Right ventricle myocardium inferior (tissue), 1 donor: ENCODE measurements around the gene KLHL15. TPM values are rescaled to one million over a fixed set of nuclear protein-coding genes. Genes with fewer than 3 reads are reported as not detected.
"Not testable (repeated sequence)": the region's sequence is repeated elsewhere in the genome, so short reads cannot be mapped to it uniquely, and the experiment has no call there.

ENCODE experiments used
- ATAC-seq: fragments of 200-7000 bp; cut with Tn5 transposase; one replicate; pipeline ENCODE4 v1.9.1; 2020; ENCODE audit warnings: mild to moderate bottlenecking, moderate library complexity
- DNase-seq: peaks from one replicate; pipeline ENCODE4 v3.0.0; 2021; ENCODE audit errors: missing footprints
- intact Hi-C: fragments of 100-400 bp; cut with DNase I; formaldehyde crosslinking; loops from one replicate; pipeline ENCODE4 v1.11.0; 2022
- total RNA-seq: library from RNA; stranded (reverse); fragmentation: NEBNext Ultra II Directional; extraction: Animal tissue kit (Norgen Biotek cat#: 25700); gene quantifications from one replicate; pipeline ENCODE4 v1.2.1, GENCODE V29; 2021
- donor health status: DM: no; HTN: yes; CAD: no; lungs with severe emphysema.

KLHL15 gene
- total RNA-seq, 1 donor from 2014 or later = 6.8 TPM

DNA sequence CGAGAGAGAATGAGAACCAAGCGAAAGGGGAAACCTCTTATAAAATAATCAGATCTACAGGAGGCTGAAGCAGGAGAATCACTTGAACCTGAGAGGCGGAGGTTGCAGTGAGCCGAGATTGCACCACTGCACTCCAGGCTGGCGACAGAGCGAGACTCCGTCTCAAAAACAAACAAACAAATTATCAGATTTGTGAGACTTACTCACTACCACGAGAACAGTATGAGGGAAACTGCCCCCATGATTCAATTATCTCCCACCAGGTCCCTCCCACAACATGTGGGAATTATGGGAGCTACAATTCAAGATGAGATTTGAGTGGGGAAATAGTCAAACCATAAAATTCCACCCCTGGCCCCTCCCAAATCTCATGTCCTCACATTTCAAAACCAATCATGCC, 61.4 kb downstream of the KLHL15 start:
- ATAC-seq, intact Hi-C loops, DNase-seq: not testable (repeated sequence)

DNA sequence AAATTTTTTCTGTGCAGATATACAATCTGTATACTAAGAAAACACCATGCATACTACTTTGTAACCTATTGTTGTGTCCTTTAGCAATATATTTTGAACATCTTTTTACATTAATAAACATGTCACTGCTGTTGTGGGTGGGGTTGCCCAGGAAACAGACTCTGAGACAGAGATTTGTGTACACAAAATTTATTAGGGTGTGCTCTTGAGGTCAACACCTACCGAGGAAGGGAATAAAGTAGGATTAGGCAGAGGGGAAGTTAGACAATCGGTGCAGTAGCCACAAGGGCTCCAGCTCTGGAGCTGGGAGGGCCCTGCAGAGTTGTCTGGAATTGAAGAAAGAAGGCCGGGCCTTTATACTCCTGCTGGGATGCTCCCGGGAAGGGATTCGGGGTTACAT, 62.8 kb downstream of the KLHL15 start:
- ATAC-seq (no peak), DNase-seq (no peak)
- intact Hi-C loops = no loop called here

DNA sequence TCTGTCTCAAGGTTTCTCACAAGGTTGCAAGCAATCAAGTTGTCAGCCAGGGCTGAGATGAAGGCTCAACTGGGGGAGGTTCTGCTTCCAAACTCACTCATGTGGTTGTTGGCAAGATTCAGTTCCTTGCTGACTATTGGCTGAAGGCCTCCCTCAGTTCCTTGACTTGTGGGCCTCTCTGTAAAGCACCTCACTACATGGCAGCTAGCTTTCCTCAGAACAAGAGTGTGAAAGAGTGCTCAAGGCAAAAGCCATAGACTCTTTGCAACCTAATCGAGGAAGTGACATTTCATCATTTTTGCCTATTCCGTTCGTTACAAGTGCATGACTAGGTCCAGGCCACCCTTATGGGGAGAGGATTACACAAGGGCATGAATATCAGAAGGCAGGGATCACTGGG, 67.2 kb downstream of the KLHL15 start:
- ATAC-seq (no peak), DNase-seq (no peak)
- intact Hi-C loops = no loop called here

DNA sequence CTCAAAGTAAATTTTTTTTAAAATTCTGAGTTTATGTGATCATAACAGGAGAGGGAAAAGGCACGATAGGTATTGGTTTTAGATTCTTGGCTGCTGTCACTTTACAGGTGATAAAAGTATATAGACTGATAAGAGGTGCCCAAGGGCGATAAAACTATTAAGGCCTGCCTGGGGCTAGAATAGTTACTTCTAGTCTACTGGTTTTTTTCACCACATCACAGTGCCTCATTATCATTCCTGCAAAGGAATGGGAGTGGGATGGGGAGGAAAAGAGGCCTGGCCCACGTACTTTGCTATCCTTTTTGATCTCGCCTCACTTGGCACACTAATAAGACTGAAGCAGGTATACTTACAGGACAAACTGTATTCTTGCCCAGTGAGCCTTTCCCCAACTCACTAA, 72.6 kb downstream of the KLHL15 start:
- ATAC-seq (no peak), DNase-seq (no peak)
- intact Hi-C loops = no loop called here

DNA sequence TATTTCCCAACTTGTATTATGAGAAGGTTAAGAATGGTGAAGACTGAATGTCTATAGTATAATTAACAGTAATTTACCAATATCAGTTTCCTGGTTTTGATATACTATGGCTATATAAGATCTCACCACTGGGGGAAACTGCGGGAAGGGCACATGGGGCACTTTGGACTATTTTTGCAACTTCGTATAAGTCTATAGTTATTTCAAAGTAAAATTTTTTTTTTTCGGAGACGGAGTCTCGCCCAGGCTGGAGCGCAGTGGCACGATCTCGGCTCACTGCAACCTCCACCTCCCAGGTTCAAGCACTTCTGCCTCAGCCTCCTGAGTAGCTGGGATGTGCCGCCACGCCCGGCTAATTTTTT, 73.1 kb downstream of the KLHL15 start:
- ATAC-seq (no peak), DNase-seq (no peak)
- intact Hi-C loops = no loop called here

DNA sequence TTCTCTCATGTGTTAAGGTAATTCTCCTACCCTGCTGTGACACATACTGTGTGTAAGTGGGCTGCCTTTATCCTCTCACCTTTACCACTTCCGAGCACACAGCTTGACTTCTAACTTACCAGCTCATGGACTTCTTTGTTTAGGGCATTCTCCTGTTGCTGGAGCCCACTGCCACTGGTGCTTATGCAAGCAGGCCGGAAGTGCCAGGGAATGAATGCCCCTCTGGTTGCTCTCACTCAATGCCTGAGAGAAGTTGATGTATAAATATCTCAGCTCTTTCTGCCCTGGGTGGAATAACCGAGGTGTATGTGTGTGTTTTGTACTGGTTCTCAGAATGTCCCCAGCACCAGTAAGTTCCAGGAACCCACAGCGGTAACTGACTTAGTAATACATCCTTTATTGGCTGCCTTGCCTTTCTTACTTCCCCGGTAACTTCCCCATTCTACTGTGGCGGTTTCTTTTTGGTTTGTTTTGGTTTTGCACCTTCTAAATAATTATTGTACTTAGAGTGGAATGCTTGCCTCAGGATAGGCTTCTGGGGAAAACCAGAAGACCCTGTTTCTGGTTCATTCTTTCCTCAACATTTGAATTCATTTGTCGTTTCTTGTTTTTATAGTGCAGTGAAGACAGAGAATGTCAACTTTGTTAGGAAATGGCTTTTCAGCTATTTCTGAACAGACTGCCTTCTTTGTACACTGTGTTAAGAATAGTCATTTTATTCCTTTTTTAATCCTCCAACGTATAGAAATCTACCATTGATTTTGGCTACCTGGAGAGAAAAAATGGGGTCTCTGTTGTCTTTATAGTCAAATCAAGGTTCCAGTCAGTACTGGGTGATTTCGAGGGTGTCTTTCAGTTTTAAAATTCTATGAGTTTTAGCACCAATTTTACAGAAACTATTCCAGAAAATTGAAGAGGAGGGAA, 73.7 kb downstream of the KLHL15 start:
- DNase-seq (no peak), ATAC-seq (no peak)
- intact Hi-C loops = no loop called here

DNA sequence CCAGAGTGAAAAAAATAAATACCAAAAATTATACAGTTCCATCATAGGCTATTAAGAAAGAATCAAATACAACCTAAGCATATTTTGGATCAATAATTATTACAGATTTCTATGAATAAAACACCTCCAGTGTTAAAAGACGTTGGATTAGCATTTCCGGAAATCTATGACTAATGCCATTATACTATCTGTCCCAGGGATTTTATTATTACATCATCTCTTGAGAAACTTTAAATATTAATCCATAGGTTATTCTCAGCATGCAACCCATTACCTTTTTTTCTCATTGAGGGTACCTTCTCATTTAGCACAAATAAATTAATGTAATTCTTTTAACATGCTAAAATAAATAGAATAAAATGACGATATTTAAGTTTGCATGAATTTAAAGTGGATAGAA, 74.6 kb downstream of the KLHL15 start:
- intact Hi-C loops = no loop called here
- no peak for ATAC-seq

DNA sequence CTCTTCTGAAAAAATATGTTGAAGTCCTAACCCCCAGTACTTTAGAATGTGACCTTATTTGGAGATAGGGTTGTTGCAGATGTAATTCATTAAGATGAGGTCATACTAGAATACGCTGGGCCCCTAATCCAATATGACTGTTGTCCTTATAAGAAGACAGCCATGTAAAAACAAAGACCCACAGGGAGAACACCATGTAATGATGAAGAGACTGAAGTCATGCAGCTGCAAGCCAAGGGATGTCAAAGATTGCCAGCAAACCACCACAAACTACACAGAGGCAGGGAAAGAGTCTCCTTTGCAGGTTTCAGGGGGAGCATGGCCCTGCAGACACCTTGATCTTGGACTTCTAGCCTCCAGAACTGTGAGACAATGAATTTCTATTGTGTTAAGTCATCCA, 81.8 kb downstream of the KLHL15 start:
- intact Hi-C loops = no loop called here
- ATAC-seq (no peak), DNase-seq (no peak)

More for the DNA sequence above, 74.6 kb downstream of the KLHL15 start:
- DNase-seq = no peak

DNA sequence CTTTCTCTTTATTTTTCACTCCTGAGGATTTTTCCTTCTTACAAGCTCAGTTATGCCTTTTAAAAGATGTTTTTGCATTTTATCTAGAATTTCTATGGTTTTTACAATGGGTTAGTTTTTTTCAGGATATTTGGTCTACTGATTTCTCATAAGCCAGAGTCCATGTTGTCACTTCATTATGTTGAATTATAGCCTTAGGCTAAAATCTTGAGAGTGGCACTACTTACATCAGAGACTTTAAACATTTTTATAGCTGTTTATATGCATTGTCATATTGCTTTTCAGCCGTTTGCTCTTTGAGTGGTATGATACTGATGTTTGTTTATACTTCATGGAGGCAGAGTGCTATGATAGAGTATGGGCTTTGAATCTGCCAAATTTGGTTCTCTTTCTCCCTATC, 82.8 kb downstream of the KLHL15 start:
- intact Hi-C loops = no loop called here
- DNase-seq (no peak), ATAC-seq (no peak)

DNA sequence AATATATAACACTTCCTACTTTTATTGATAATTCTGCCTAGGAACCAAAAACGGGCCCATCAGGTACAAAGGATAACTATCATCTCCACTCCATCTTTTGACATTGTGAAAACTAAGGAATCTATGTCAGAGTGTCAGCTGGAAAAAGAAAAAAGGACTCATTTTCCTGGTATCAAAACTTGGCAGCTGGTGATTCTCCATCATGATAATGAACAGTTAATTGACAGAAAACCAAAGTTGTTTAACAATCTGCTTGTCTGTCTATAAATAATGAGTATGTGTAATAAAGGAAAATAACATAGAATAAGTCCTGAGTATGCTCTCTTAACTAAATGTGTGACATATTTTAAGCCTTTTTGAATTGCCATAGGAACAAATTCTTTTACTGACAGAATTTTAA, 87.8 kb downstream of the KLHL15 start:
- no peak for ATAC-seq
- DNase-seq = no peak
- intact Hi-C loops = no loop called here

DNA sequence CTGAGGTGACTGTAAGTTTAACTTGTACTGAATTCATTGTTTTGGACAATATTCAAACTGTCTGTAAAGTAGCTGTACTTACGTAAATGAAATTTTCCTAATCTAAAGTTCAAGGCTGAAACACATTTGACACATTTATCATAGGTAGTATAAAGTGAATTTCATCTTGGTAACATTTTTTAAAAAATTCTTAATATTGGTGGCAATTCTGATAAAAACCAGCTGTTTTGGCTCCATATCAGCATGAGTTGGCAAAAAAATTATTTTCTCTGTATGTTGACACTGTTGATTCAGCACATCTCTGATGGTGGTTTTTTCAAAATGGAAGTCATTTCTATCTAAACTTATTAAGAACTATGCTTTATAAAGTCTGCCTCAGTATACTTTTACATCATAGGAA, 88.3 kb downstream of the KLHL15 start:
- DNase-seq (no peak), ATAC-seq (no peak)
- intact Hi-C loops = no loop called here

DNA sequence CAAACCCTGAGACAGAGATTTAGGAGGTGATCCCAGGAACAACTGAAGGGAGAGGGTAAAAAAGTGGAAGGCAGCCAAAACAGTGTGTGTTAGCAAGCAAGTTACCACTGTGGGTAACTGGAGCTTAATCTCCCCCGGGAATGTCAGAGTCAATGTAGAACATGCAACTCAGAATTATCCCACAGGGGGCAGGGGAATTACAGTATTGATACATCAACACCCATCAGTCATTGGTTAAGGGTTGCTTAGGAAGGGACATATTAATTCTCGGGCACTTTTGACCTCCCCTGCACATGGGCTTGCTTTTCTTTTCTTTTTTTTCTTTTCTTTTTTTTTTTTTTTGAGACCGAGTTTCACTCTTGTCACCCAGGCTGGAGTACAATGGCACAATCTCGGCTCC, 89.9 kb downstream of the KLHL15 start:
- DNase-seq = no peak
- ATAC-seq = no peak
- intact Hi-C loops = no loop called here

DNA sequence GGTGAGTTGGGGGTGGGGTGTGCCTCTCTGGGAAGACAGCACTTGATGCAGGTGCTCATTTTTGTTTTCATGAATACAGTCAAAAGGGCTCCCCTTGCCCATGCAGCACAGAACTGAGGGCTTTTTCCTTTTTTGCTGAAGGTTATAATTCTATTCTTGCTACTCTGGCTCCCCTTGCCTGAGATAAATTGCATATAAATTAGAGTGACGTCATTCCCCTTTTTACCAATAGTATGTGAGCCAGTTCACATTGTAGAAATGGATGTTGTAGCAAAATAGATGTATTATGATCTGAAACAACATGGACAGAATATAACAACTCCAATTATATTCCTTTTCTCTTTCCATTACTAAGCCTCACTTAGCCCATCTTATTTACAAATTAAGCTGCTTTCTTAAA, 90.8 kb downstream of the KLHL15 start:
- intact Hi-C loops = no loop called here
- DNase-seq = no peak
- no peak for ATAC-seq

DNA sequence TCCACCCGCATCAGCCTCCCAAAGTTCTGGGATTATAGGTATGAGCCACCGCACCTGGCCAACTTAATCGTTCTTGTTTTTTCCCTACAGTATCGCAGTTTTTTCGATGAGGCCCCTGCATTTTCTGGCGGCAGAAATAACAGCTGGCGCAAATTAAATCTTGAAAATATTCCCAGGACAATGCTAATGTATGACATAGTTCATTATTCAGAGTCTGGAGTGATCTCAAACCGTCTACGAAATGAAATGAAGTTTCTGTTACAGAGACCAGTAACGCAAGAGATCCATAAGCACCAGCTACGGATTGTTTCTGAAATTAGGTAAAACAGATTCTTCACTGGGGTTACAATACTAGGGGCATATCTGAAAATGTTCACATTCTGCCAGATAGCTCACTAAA, 91.9 kb downstream of the KLHL15 start:
- ATAC-seq (no peak), DNase-seq (no peak)
- intact Hi-C loops = no loop called here

Other genes with a start within 250 kb of the KLHL15 start
- gene SAT1, start 244.0 kb downstream of the KLHL15 start, total RNA-seq = 130 TPM
- gene APOO, start 119.2 kb downstream of the KLHL15 start, total RNA-seq = 112 TPM
- gene CXorf58, start 119.2 kb downstream of the KLHL15 start, total RNA-seq = 0.32 TPM
- gene EIF2S3, start 27.8 kb upstream of the KLHL15 start, total RNA-seq = 66.8 TPM
- gene ZFX, start 122.5 kb upstream of the KLHL15 start, total RNA-seq = 33.4 TPM